SKM-1 (cell line): ENCODE results near the gene FAM13A.
"Not testable (repeated sequence)": the region's sequence is repeated elsewhere in the genome, so short reads cannot be mapped to it uniquely, and the experiment has no call there.

Source experiments
- DNase-seq: peaks from one replicate; lab custom pipeline; 2025; ENCODE audit not compliant: unreplicated experiment; lab: John Stamatoyannopoulos, UW

The FAM13A gene

DNA sequence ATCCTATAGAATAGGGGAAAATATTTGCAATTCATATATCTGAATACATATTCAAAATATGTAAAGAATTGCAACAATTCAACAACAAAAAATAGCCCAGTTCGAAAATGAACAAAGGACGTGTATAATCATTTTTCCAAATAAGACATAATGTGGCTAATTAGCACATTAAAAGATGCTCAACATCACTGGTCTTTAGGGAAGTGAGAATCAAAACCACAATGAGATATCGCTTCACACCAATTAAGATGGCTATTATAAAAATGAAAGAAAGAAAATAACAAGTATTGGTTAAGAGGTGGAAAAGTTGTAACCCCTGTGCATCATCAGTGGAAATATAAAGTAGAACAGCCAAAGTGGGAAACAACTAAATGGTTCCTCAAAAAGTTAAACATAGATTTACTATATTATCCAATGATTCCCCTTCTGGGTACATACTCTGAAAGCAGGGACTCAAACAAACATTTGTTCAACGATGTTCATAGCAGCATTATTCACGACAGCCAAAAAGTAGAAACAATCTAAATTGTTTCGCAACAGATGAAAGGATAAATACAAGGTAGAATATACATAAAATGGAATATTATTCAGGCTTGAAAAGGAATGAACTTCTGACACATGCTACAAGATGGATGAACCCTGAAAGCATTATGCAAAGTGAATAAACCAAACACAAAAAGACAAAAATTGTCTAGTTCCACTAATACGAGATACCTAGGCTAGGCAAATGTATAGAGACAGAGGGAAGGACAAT is 12.7 kb downstream of the FAM13A start:
- DNase-seq, result no peak

DNA sequence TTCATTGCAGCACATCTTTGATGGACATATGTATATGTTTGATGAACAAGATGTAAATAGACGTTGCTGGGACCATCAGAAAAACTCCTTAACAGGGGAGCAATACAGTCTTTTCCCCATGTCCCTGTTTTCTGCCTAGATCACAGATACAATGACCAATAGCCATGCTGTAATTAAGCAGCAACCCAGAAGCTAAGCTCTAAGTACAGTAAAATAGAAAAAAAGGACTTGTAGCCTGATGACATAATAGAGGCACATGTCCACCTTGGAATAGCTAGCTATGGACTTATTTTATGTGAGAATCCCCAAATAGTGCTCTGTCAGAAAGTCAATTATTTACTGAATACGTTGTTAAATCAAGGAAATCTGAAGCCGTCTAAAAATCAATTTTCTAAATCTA is 14.9 kb downstream of the FAM13A start:
- no peak for DNase-seq

- no peak for DNase-seq
These were observed 17.2 kb downstream of the FAM13A start for GRCh38 chr4:89039730-89040338.

DNA sequence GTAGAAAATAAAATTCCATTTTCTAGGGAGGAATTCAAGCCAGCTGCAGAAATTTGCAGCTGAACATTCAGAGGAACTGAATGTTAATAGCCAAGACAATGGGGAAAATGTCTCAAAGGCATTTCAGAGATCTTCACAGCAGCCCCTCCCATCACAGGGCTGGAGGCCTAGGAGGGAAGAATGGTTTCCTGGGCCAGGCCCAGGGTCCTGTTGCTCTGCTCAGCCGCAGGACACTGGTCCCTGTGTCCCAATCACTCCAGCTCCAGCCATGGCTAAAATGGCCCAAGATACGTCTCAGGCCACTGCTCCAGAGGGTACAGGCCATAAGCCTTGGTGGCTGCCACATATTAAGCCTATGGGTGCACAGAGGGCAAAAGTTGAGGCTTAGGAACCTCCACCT is 20.4 kb downstream of the FAM13A start:
- no peak for DNase-seq

DNA sequence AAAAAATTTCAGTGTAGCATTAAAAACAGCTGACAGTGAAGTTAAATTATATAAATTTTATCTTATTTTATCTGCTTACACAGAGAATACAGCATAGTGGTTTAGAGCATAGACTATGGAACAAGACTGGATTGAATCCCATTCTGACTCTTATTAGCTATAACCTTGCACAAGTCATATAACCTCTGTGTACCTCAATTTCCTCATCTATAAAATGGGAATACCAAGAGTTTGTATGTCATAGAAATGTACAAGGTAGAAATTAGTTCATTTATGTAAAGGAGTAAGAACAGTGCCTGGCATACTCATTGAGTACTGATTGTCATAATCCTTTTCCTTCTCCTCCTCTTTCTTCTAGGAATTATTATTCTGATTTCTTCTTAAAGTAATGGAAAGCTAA is 25.7 kb downstream of the FAM13A start:
- DNase-seq, result no peak

DNA sequence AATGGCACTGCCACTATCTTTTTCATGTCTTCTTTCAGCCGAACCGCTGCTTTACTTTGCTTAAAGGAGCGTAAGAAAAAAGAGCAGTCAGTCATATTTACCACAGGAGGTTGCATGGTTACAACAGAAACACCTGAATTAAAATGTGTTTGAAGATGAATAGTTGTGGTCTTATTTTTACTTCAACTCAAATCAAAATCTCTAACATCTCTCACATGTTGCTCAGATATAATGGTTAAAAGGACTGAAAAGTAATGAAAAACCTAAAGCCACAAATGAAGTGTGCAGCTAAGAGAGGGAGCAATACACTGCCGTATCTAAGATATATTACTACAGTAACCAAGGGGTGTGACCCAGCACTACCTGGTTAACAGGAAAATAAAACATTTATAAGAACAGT is 27.4 kb downstream of the FAM13A start:
- no peak for DNase-seq

DNA sequence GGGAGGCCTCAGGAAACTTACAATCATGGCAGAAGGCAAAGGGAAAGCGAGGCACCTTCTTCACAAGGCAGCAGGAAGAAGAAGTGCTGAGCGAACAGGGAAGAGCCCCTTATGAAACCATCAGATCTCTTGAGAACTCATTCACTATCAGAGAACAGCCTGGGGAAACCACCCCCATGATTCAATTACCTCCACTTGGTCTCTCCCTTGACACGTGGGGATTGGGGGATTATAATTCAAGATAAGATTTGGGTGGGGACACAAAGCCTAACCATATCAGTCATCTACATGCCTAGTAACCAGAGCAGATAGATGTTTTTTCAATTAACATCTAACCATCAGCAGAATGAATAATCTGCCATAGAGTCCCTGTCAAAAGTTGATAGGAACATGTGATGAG is 30.4 kb downstream of the FAM13A start:
- DNase-seq, result no peak

DNA sequence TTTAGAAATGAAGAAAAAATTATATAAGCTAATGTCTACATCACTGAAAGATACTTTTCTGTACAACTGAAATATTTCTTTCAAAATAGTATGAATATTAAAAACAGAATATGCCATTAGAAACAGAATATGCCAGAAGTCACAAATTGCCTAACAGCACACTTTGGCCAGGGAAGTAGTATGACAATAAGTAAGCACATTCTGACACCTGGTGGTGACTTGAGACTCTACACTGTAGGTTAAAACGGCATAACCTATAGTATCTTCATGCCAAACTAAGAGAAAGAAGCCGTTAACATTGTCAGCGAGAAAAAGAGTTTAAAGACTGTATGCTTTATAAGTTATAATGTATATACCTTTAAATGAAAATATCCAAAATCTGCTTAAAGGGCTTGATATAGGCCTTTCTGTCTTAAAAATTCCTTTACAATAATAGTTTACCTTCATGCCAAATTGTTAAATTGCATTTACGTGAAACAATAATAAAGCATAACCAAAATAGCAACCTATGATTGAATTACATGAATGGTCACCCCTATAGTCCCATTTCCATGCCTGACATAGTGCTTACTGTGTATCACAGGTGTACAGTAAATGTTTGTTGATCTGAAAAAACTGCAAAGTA is 32.8 kb downstream of the FAM13A start:
- peak; percentile 82 for DNase-seq

DNA sequence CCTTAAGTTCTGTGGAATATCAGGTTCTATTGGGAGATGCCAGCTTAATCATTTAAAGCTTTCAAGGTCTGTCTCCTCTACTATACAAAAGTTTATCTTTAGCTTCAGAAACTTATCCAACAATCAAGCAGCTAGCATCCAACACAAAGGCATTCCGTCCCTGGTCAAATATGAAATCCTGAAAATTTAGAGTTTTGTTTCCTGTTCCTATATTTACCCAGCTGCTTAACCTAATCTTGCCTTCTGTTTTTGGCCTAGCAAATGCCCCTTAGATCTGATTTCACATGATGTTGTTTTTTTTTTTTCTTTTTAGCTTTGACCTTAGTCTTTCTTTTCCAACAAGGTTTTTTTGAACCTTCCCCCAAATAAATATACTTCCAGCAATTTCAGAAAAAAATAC is 33.8 kb downstream of the FAM13A start:
- DNase-seq, result no peak

GRCh38 chr4:89022426-89023128 is 34.4 kb downstream of the FAM13A start:
- no peak for DNase-seq

- no peak for DNase-seq
These were observed 35.3 kb downstream of the FAM13A start for GRCh38 chr4:89021684-89022083.

DNA sequence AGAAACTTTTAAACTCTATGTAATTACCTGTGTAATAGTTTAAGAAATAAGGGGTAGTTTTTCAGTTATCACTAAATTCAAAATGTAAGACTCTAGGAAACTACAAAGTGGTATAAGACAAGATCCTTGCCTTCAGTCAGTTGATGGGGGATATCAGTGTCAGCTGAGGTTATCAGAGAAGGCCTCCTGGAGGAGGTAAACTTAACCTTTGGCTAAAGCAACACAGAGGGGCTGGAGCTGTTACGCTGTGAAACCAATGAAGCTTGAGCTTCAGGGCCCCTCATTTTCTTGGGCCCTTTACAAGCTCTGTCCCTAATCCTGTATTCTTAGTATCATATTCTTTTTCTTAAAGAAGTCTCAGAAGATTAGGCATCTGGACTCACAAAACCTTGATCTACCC is 35.9 kb downstream of the FAM13A start:
- no peak for DNase-seq

DNA sequence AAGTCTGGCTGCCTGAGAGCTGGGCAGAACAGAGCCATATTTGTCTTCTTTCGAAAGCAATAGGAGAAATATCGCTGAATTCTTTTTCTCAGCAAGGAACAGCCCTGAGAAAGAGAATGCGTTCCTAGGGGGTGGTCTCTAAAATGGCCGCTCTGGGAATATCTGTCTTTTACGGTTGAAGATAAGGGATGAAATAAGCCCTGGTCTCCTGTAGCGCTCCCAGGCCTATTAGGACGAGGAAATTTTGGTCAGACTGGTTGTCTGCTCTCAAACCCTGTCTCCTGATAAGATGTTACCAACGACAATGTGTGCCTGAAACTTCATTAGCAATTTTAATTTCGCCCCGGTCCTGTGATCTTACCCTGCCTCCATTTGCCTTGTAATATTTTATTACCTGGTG is 42.1 kb downstream of the FAM13A start:
- not testable (repeated sequence) for DNase-seq

DNA sequence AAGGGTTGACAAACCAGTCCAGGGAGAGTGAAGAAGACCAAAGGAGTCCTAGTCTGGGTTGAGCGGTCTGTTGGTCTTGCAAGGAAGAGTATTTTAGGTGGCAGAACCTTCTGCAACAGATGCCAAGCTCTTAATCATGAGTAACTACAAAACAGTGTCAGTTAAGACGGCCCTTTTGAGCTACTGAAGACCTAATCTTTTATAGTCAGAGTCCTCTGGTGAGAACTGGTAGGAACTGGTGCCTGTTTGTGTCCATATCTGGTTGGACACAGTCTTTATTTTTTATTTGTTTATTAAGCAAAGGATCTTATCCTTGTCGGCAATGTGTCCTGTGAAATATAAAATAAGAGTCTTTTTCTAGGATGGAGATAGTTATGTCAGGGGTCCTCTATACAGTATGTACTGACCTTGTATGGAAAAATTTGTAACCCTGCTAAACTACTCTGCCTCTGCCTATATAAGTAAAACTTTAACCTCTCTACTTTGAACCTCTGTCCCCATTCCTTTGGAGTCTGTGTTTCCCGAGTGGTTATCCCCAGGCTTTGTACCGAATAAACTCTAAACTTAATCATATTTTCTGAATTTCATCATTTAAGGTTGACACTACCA is 47.1 kb downstream of the FAM13A start:
- DNase-seq, result no peak

DNA sequence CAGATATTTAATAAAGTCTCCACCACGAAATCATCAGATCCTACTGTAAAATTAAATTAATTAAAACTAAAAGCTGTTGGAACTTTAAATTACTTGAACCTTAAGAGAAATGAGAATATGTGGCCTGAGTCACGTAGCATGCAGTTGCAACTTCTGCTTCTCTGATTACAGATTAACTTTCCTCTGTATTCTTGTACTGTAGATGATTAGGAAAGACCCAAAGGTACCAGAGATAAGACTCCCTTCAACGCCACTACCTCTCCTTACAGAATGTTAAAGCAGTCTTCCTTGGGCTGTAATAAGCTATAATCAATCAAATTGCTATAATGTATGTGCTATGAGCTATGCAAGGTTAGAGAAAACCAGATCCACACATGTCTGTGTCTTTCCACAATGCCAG is 47.9 kb downstream of the FAM13A start:
- no peak for DNase-seq

DNA sequence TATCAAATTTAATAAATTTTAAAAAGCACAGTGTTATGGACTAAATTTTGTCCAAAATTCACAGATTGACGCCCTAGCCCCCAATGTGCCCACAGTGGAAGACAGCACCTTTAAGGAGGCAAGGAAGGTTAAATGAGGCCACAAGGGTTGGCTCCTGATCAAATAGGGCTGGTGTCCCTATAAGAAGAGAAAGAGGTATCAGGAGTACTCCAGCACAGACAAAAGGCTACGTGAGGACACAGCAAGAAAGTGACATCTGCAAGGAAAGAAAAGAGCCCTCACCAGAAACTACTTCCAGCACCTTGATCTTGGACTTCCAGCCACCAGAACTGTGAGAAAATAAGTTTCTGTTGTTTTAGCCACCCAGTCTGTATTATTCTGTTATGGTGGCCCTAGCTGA is 48.8 kb downstream of the FAM13A start:
- DNase-seq, result no peak

- no peak for DNase-seq
These were observed 49.5 kb downstream of the FAM13A start for GRCh38 chr4:89007338-89007939.

DNA sequence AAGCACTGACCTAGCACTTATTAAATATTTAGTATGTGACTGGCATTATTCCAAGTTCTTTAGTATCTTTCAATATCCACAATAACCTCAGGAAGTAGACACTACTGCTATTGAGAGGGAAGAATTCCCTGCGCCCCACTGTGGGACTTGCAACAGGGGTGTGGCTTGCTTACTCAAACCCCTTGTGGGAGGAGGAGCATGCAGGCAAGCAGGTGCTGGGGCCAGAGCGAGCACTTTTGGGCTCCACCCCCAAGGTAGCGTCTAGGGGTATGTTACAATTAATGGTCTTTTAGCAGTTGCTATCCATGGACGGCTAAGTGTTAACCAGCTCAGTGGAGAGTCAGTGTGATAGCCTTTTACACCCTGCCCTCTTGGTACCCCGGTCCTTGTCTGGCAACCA is 50.7 kb downstream of the FAM13A start:
- DNase-seq, result no peak

- DNase-seq, result not testable (repeated sequence)
These were observed 51.9 kb downstream of the FAM13A start for GRCh38 chr4:89005066-89005465.

DNA sequence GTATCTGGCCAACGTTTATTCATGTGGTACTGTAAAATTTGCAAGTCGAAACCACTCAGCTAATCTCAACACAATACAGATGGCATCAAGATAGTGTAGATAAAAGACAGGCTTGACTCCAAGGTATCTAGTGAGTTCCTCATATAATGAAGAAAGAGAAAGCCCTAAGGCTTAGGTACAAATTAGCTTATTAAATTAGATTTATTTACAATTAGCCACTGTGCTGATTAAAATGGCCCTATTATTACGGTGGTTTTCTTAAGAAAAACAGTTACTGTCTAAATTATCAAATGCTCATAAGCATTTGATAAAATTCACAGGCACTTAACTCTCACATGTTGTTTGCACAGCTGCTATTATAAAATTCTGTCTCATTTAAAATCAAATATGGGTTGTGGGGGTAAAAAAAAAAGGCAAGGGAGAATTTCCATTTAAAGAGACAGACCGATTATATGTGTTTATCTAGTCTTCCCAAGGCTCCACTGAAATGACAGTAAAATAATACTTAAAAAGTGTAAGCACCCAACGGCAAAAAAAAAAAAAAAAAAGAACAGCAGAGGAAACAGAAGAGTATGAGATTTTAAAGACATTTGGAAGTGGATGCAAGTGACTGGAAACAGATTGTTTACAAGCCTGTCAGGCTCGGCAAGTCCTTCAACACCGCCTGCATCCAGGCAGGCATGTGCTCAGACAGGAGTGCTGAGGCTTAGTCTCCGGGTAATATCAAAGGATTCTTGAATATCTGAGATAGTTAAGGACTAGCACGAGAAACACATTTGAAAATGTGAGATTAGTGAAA is 55.1 kb downstream of the FAM13A start:
- no peak for DNase-seq
